ENCODE data around the gene EHD3.

The EHD3 gene

GRCh38 chr2:31233741-31234682, at the start of gene EHD3:
Gene EHD3 (plus strand): TSS chr2:31234152. CDS start chr2:31234622, 470 bp downstream.
- in situ Hi-C loops (cut with MboI; ENCODE audit: low sequenced_read_pairs), result no loop called here

DNA sequence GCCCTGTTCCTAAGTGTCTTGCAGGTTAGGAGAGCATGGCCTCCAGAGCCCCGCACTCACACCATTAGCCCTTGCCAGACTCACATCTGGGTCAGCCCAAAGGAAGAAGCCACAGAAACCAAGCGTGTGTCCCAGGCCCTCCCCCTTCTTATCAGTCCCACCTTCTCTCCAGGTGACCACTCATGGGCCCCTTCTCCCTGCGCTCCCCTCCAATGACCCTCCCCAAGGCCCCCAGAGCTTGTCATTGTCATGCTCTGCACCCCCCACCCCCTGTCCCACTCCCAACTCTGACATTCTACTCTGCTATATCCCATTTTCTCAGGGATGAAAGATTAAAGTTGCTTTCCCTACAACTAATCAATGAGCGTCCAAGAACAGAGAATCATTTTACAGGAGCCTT, 46.8 kb upstream of the EHD3 start:
- in situ Hi-C loops (cut with MboI; ENCODE audit: low sequenced_read_pairs), result no loop called here

DNA sequence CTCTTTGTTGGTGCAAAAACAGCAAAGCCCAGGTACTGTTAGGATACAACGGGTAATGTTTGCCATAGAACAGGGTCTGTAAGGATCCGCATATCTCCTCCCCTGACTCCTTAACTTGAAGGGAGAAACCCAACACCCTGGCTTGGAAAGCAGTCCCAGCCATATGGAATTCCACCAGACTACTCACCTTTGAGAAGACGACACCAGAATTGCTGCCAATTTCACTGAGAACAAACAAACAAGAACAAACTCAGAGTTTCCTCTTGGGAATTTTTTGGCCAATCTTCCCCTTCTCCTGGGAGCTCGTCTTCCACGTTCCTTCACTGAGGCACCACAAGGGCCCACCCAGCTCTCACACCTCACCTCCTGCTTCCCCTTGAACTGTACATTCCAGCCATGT, 45.8 kb upstream of the EHD3 start:
- in situ Hi-C loops (cut with MboI; ENCODE audit: low sequenced_read_pairs), result no loop called here

DNA sequence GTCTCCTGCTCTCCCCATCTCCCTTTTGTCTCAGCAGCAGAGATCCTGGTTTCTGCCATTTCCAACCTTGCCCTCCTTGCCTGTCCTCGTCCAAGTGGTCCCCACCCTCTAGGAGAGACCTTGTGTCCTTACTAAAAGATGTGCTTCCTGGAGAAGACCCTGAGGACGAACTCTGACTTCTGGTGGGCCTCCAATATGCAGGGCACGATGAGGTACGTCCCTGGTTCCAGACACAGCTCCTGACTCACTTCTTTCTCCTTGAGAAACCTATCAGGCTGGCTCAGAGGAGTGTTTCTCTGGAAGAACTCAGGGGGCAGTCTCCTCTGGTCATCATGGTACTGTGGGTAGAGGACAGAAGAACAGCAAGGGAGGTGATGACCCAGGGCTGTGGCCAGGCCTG, 44.8 kb upstream of the EHD3 start:
- in situ Hi-C loops (cut with MboI; ENCODE audit: low sequenced_read_pairs), result no loop called here

DNA sequence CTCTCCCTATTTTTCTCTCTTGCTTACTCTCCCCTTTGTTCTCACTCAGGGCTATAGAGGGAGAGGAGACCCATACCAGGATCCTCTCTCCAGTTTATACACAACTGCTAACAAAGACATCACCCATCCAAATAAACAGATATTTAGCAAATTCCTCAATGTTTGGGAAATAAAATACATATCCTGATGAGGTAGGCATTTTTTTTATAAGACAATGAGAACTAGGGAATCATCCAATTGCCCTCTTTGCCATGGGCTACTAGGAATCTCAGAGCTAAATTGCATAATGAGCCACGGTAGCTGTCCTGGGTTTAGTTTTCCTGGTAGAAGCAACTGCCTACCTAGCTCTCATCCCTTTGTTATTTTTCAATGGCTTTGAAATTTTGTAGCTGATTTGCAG, 43.8 kb upstream of the EHD3 start:
- in situ Hi-C loops (cut with MboI; ENCODE audit: low sequenced_read_pairs), result no loop called here

DNA sequence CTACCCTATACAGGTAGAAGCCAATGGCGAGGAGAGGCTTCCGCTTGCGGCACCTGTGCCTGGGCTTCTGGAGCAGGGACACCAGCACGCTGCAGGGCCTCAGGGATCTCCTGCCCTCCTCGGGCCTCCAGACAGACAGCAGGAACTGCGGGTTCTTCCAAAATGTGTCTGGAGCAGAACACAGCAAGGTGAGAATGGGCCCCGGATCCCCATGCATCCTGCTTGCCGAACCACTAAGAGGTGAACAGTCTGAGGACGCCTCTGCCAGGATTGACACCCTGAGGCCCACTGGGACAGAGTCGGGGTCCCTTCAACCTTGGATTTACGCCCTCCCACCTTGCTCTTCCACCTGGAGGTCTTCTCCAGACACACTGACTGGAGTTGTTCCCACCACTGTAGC, 42.0 kb upstream of the EHD3 start:
- in situ Hi-C loops (cut with MboI; ENCODE audit: low sequenced_read_pairs), result no loop called here

GRCh38 chr2:31192396-31192795, 41.6 kb upstream of the EHD3 start:
- in situ Hi-C loops (cut with MboI; ENCODE audit: low sequenced_read_pairs), result no loop called here

DNA sequence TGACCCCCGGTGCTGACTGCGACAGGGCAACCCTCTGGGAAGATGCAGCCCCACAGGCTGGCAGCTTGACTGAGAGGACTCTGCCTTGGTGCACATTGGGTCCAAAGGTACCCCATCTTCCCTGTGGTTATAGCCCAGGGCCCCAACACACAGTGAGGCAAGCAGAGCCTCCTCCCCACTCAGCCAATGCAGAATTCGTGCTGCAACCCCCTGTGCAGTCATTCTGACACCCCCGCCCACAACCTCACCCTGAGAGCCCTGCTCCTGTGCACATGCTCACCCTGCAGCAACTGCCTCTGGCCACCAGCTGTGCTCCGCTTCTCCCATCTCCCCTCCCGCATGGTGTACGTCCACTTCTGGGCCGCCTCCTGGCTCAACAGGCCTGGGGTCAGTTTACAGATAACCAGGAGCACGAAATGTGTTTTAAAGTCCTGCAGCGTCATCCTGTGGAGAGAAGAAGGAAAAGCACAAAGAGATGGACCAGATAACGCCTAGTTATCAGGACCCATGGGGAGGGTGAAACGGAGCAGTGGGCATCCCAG, 41.0 kb upstream of the EHD3 start:
- in situ Hi-C loops (cut with MboI; ENCODE audit: low sequenced_read_pairs), result no loop called here

DNA sequence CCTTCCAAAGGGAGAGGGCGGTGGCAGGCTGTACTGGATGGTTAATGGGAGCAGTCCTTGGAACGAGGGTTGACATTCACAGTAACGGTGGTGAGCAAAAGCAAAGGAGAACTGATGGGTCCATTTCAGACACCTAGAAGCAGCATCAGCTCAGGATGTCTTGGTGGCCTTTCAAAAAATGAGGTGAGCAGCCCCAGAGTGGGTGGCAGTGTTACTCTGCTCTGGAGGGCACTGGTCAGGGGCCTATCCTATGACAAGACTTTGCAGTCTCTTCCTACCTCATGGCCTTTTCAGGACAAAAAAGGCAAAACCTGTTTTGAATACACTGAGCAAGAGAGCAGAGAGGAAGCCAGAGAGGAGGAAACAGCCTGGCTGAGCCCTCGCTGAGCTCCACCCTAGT, 40.1 kb upstream of the EHD3 start:
- in situ Hi-C loops (cut with MboI; ENCODE audit: low sequenced_read_pairs), result no loop called here

DNA sequence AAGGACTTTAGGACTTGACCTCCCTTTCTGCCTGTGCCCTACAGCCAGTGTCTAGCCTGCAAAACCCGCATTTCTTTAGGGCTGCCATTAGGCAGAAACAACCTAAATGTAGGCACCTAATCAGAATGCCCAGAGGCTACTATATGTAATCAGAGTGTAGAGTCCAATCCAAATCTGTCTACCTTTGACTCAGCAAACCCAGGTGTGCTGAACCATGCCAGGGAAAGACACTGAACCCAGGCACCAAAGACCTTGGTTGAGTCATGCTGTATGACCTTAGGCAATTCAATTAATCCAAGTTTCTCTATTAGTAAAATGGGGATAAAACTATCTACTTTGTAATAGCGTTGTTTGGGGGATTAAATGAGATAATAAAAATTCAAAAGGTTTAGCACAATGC, 37.3 kb upstream of the EHD3 start:
- in situ Hi-C loops (cut with MboI; ENCODE audit: low sequenced_read_pairs), result no loop called here

- in situ Hi-C loops (cut with MboI; ENCODE audit: low sequenced_read_pairs), result no loop called here
Observed at GRCh38 chr2:31197166-31197565, 36.8 kb upstream of the EHD3 start.

DNA sequence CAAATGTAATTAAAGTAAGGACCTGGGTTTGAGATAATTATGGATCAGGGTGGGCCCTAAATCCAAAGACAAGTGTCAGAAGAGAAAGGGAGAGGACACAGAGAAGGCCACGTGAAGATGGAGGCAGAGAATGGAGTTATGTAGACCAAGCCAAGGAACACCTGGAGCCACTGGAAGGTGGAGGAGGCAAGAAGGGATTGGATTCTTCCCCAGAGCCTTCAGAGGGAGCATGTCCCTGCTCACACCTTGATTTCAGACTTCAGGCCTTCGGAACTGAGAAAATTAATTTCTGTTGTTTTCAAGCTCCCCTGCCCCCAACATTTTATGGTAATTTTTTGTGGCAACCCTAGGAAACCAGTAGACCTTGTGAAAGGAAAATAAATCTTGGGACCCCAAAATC, 36.3 kb upstream of the EHD3 start:
- in situ Hi-C loops (cut with MboI; ENCODE audit: low sequenced_read_pairs), result no loop called here

GRCh38 chr2:31199206-31199605, 34.7 kb upstream of the EHD3 start:
- in situ Hi-C loops (cut with MboI; ENCODE audit: low sequenced_read_pairs), result no loop called here

DNA sequence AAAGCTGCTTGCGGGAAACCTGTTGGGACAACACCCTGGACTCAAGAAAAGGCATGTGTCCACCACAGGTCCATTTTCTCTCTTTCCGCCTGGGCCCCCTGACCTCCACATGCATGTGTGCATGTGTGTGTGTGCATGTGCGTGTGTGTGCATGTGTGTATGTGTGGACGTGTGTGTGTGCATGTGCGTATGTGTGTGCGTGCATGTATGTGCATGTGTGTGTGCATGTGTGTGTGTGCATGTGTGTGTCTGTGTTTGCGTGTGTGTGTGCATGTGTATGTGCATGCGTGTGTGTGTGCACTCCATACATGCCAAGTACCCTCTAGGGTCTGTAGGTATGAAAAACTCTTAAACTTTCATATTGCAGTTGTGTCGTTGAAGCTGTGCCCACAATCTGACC, 33.0 kb upstream of the EHD3 start:
- in situ Hi-C loops (cut with MboI; ENCODE audit: low sequenced_read_pairs), result no loop called here

GRCh38 chr2:31202041-31202440, 31.9 kb upstream of the EHD3 start:
- in situ Hi-C loops (cut with MboI; ENCODE audit: low sequenced_read_pairs), result no loop called here

GRCh38 chr2:31202833-31203232, 31.1 kb upstream of the EHD3 start:
- in situ Hi-C loops (cut with MboI; ENCODE audit: low sequenced_read_pairs), result no loop called here

- in situ Hi-C loops (cut with MboI; ENCODE audit: low sequenced_read_pairs), result no loop called here
Observed at GRCh38 chr2:31203916-31204315, 30.0 kb upstream of the EHD3 start.

GRCh38 chr2:31204783-31205182, 29.2 kb upstream of the EHD3 start:
- in situ Hi-C loops (cut with MboI; ENCODE audit: low sequenced_read_pairs), result no loop called here

DNA sequence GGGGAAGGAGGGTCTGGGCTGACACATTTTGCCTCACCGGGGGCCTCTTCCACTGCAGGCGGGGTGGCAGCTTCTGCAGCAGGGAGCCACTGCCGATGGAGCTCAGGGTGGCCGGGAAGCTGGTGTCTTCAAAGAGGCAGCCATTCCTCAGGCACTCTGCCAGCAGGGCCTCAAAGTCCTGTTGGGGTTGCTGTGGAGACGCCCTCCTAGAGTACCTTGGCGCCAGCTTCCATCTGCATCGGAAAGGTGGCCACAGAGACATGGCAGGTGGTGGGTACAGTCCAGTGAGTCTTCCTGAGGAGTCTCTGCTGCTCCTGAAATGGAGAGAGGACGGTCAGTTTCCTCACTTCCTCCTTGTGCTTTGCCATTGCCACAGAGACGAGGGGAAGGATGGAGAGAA, 28.8 kb upstream of the EHD3 start:
- in situ Hi-C loops (cut with MboI; ENCODE audit: low sequenced_read_pairs), result no loop called here

GRCh38 chr2:31205613-31206012, 28.3 kb upstream of the EHD3 start:
- in situ Hi-C loops (cut with MboI; ENCODE audit: low sequenced_read_pairs), result no loop called here

DNA sequence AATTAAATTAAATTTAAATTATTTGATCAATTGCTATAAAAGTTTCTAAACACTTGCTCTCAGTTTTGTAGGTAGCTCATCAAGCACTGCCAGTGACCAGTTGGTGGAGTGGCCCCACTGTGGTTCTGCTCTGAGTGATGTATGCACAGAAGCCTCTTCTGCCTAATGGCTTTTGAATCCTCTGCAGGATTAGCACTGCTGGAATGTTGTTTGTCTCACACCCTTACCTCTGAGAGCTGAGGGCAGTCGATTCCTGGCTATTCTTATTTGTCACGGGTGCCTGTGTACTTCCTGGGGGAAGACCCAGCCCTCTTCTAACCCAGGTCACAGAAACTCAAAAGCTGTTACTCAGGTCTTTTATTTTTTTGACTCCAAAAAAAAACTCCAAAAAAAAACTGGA, 26.2 kb upstream of the EHD3 start:
- in situ Hi-C loops (cut with MboI; ENCODE audit: low sequenced_read_pairs), result no loop called here

DNA sequence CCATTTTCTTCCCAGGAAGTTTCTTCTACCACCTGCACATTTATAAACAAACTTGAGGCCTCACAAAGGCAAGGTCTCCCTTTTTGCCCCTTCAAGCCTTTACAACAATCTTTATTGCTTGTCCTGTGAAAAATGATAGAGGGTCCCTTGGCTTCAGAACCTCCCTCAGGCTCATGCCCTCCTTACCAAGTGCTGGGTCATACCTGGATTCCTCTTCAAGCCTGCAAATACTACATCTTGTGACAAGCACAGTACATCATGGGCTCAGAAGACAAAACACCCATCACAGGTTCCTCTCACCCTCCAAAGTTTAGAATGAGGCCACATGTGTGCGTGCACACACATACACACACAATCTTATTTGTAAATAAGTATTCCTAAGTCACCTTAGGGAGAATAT, 25.7 kb upstream of the EHD3 start:
- in situ Hi-C loops (cut with MboI; ENCODE audit: low sequenced_read_pairs), result no loop called here

Measured in hTERT RPE-1 (cell line).